ENCODE data around the gene PBX4.

PBX4 gene

DNA sequence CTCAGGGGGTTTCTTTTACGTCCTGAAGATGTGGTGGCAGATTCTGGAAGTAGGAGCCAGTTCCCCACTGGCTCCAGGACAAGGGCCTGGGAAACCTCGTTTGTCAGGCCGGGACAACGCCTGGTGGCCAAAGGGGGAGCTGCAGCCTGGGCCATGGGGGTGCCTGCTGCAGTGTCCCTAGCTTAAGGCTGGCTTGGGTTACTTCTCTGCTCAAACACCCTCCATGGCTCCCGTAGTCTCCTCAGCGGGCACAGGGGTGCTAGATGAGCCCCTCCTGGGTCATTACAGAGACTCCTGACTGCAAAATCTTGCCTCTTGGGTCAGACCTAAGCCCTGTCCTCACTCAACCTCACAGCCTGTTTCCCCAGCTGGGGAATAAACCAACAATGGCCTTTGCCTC is 65.7 kb downstream of the PBX4 start:
- no peak for DNase-seq

DNA sequence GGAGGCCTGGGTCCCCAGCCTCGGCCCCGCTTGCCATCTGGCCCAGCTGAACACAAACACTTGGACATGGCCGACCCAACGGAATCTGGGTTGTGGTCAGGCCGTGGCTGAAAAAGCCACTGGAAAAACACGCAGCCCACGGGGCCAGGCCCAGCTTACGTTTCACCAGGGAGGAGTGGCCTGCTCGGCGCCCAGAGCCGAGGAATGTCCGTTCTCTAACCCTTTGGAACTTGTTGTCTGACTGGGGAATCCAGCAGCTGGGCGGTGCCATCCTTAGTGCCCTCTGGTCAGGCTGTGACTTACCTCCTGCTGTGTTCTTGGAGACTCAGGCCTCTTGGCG is 66.7 kb downstream of the PBX4 start:
- no peak for DNase-seq

DNA sequence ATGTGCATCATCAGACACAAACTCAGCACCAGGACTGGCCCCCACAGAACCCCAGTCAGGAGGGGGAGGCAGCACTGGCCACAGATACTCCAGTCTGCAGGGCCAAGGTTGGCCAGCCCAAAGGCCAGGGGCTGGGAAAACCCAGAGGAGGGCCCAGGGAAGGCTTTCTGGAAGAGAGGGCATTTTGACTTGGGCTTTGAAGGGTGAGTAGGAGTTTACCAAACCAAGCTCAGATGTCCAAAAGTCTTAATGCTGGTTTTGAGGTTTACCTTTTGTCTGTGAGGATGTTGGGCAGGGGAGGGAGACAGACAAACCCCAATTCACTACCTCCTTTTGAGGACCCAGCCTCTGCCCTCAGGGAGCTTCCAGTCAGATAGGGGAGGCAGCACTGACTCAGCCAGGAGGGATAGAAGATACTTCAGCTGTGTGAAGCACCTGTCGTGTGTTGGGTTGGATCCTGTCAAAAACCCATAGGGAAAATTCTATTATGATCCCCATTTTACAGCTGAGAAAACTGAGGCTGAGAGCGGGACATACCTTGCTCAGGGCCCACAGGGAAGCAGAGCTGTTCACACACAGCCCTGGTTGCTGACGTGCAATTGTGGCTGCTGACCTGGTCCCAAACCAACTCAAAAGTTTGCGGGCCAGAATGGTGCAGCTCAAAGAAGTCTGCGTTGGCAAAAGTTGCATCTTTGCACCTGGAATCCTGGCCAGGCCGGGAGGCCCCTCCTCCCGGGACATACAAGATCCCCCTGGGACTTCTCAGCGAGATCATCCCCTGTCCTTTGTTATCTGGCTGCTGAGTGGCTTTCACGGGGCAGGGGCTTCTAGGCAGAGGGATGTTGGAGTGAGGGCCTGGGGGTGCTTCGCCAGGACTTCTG is 67.3 kb downstream of the PBX4 start:
- no peak for DNase-seq

DNA sequence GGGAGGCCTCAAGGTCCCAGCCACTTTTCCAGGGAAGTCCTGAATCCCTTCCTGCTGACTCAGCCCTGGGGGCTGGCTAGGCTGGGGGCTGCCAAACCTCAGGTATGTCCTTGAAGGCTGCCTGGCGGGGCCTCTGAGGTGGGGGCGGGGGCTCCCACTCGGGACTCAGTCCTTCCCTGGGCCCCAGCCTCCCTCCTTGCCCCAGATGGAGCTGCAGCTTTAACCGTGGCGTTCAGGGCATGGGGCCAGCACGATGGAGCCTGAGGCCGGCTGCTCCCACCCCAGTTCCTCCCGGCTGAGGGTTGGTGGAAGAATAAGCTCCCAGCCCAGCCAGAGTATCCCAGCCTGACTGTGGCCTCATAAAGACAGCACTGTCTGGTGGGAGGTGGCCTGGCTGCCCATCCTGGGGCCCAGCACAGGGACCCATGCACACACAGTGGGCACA is 68.0 kb downstream of the PBX4 start:
- DNase-seq, result no peak

DNA sequence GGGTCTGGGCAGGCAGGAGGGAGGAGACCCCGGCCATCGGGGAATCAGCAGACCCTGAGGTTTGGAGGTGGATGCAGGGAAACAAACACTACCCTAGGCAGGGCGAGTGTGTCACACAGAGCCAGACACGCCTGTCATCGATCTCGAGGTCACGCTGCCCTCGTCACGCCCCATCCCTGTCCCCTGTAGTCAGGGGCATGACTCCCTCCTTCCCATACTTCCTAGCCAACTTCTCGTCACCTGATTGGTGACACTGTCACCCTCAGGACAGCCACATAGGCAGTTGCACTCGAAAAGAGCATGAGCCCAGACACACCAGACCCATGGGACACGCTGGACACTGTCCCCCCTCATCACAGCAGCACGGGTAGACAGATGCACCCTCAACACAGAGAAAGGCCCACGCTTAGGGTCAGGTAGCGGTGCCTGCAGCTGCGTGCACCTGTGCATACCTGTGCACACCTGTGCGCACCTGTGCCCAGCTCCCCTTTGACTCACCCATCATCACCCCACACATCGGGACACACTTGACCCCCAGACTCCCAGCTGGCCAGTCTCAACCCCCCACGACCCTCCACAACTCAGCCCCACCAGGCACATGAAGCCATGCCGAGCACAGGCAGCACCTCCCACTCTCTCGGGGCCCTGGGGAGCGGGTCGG is 68.6 kb downstream of the PBX4 start:
- no peak for DNase-seq

DNA sequence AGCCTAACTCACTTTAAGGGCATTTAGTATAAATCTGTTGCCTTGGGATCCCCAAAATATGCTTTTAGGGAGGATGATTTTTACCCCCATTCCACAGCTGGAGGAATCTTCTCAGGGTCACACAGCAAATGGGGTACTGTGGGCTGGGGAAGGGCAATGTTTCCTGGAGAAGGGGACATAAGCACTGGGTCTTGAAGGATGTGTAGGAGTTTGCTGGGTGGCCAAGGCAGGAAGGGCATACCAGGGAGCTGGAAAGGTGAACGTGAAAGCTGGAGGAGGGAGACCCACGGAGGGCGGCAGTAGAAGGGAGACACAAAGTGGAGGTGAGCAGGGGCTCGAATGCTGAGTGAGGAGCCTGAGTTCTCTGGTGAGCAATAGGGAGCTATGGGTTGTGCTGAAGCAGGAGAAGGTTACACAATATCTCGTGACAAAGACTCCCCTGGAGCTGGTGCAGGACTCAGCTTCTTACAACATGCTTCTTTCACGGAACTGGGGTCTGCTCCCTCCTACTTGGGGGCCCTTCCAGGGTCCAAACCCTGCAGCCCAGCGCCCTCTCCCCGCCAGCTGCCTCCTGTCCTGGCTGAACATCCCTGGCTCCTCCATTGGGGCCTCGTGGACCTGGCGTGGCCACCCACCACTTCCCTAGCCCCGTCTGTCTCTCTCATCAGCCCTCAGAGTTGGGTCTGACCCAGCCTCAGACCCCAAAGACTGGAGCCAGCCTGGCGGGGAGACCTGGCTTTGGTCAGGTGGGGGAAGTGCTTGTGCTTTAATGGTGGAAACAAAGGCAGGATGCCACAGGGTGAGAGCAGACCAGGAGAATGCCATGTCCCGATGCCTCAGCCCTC is 69.3 kb downstream of the PBX4 start:
- DNase-seq, result no peak

DNA sequence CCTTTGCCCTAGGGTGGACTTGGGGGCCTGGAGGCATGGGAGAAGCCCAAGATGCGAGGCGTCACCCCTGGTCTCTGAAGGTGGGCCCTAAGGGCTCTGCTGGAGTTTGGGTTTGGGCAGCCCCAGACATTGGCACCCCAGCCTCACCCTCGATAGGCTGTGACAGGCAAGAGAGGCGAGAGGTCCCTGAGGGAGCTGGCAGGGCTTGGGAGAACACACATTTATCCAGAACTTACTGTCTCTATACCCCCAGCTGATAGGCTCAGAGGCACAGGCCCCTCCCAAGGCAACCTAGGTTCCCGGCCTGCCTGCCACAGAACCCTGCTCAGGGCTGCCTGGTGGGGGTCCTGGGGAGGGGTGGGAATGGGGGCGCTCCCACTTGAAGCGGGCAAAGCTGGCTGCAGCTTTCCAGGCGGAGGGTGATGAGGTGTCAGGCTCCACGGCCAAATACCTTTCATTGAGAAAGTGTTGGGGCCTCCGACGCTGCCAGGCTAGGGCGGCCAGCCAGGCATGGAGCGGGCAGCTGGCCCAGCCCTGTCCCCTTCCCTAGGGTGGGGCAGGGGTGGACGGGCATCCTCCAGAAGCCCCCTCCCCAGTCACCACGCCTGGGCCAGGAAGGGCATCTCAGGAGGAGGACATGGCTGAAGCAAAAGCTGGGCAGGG is 70.7 kb downstream of the PBX4 start:
- no peak for DNase-seq

DNA sequence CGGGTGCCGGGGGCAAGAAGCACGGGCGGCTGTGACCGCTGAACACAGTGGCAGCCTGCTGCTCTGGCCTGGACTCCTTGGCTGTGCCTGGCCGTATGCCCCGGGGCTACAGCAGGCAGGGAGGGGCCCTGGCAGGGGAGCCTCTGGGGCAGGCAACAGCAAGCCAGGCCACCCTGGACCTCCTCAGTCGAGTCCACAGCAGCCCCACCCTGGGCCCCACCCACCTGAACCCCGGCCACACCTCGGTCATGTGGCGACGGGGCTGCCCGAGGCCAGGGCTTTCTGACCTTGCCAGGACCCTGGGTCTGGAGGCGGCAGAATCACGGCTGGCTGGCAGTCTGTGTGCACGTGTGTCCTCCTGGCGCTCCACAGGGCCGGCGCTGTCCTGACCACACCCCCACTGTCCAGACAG is 71.7 kb downstream of the PBX4 start:
- no peak for DNase-seq

DNA sequence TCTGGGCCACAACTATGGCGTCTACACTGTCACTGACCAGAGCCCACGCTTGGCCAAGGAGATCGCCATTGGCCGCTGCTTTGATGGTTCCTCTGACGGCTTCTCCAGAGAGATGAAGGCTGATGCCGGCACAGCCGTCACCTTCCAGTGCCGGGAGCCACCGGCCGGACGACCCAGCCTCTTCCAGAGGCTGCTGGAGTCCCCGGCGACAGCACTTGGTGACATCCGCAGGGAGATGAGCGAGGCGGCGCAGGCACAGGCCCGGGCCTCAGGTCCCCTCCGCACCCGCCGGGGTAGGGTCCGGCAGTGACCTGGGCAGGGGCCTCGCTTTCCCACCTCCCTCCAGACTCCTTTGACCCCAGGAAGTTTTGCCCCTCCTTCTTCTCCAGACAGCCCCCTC is 72.8 kb downstream of the PBX4 start:
- DNase-seq, result no peak

DNA sequence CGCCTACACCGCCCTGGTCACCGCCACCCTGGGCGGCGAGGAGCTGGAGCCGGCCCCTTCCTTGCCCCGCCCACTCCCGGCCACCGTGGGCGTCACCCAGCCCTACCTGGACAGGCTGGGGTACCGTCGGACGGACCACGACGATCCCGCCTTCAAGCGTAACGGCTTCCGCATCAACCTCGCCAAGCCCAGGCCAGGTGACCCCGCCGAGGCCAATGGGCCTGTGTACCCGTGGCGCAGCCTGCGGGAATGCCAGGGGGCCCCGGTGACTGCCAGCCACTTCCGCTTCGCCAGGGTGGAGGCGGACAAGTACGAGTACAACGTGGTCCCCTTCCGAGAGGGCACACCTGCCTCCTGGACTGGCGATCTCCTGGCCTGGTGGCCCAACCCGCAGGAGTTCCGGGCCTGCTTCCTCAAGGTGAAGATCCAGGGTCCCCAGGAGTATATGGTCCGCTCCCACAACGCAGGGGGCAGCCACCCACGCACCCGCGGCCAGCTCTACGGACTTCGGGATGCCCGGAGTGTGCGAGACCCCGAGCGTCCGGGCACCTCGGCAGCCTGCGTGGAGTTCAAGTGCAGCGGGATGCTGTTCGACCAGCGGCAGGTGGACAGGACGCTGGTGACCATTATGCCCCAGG is 73.4 kb downstream of the PBX4 start:
- no peak for DNase-seq

DNA sequence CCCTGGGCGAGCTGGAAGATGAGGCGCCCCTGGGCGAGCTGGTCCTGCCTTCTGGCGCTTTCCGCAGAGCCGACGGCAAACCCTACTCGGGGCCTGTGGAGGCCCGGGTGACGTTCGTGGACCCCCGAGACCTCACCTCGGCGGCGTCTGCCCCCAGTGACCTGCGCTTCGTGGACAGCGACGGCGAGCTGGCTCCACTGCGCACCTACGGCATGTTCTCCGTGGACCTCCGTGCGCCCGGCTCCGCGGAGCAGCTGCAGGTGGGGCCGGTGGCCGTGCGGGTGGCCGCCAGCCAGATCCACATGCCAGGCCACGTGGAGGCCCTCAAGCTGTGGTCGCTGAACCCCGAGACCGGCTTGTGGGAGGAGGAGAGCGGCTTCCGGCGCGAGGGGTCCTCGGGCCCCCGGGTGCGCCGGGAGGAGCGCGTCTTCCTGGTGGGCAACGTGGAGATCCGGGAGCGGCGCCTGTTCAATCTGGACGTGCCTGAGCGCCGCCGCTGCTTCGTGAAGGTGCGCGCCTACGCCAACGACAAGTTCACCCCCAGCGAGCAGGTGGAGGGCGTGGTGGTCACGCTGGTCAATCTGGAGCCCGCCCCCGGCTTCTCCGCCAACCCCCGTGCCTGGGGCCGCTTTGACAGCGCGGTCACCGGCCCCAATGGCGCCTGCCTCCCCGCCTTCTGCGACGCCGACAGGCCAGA is 74.1 kb downstream of the PBX4 start:
- no peak for DNase-seq

DNA sequence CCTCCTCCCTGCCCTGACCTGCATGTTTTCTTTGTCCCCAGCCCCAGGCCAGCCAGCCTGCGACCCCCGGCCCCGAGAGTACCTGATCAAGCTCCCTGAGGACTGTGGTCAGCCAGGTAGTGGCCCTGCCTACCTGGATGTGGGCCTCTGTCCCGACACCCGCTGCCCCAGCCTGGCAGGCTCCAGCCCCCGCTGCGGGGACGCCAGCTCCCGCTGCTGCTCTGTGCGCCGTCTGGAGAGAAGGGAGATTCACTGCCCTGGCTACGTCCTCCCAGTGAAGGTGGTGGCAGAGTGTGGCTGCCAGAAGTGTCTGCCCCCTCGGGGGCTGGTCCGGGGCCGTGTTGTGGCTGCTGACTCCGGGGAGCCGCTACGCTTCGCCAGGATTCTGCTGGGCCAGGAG is 74.8 kb downstream of the PBX4 start:
- no peak for DNase-seq

DNA sequence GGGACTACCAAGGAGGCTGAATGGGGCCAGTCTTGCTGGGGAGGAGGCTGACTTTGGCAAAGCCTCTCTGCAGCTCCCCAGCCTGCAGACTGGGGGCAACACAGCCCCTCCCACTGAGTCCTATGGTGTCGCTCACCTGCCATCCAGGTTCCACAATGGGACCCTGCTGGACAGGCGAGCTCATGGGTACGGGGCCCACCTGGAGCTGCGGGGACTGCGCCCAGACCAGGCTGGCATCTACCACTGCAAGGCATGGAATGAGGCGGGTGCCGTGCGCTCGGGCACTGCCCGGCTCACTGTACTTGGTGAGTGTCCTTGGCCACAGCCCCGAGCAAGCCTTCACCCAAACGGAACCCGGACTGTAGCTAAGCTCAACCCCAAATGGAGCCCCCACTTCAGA is 75.4 kb downstream of the PBX4 start:
- DNase-seq, result no peak

DNA sequence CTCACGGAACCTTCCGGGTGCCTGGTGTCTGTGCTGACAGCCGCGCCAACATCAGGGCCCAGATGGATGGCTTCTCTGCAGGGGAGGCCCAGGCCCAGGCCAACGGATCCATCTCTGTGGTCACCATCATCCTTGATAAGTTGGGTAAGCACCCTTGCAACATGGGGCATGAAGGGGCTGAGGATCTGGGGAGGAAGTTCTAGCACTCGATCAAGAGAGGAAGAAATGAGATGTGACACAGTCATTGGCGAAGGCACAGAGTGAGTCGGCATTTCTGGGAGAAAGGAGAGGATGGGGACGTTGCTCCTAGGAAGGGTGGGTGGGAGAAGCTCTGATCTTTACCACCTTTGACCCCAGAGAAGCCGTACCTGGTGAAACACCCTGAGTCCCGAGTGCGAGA is 76.0 kb downstream of the PBX4 start:
- DNase-seq, result no peak

DNA sequence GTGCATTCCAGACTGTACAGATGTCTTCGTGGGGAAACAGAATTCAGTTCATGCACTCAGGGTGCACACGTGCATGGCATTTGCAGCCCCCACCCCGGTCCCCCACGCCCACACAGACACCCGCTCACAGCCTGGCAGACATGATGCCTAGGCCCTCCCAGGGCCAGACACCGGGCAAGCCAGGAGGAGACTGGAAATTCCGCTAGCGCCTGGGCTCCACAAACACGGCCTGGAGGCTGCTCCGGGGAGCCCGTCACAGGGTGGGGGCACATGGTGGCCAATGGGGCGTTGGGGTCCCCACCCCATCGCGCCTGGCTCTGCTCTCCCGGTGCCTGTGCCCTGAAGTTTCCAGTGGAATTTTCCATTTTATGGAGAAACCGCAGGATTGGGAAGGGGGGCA is 76.9 kb downstream of the PBX4 start:
- no peak for DNase-seq

DNA sequence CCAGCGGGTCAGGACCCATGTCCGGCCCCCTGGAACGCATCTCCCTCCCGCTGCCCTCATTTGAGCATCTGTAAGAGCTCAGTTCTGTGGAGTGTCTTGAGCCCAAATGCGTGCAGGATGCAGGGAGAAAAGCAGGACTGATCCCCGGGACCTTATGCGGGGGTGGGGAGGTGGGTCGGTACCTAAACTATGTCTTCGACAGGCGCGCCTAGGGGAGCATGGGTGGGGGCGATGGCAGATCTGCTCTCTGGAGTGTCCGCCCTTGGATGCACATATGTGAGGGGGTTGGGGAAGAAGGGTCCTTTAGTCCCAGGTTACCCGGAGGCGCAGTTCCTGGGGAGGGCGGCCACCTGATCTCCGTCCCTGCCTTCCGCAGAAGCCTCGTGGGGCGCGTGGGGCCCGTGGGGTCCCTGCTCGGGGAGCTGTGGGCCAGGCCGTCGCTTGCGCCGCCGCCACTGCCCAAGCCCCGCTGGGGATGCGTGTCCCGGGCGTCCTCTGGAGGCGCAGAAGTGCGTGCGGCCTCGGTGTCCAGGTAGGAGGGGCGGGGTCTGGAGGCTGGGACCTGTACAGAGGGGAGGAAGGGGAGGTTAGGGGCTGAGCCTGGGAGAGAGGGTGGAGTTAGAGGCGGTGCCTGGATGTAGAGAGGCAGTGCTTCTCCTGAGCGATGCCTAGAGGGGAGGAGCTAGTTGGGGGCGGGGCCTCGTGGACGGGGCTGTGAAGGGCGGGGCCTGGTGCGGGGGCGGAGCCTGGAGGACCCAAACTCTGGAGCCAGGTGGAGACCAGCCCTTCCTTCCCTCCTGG is 77.6 kb downstream of the PBX4 start:
- DNase-seq, result no peak

DNA sequence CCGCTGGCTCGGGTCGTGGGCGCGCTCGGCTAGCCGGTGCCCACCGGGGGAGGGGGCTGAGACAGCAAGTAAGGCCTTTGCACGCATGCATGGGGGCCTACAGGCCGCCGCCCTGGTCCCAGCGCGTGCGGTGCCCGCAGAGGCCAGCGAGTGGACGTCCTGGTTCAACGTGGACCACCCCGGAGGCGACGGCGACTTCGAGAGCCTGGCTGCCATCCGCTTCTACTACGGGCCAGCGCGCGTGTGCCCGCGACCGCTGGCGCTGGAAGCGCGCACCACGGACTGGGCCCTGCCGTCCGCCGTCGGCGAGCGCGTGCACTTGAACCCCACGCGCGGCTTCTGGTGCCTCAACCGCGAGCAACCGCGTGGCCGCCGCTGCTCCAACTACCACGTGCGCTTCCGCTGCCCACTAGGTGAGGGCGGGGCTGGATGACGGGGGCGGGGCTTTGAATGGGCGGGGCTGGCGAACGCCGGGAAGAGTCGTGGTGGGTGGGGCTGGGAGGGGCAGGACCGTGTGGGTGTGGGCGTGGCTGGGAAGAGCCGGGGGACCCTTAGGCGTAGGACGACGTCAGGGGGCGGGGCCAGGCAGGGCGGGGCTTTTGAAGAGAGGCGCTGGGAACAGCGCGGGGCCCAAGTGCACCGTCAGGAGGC is 78.3 kb downstream of the PBX4 start:
- no peak for DNase-seq

DNA sequence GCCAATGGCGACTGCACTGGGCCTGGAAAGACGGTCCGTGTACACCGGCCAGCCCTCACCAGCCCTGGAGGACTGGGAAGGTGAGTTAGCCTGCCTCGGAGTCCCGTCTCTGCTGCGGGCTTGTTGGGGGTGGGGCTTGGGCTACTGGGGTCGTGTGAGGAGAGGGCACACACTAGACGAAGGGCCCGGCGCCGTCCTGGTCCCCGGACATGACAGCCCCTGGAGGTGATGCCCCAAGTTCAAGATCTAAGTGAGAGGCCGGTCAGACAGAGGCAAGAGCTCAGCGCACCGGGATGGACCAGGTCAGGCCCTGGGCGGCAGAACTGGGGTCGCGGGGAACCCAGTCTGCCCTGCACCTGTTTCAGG is 78.8 kb downstream of the PBX4 start:
- DNase-seq, result no peak

DNA sequence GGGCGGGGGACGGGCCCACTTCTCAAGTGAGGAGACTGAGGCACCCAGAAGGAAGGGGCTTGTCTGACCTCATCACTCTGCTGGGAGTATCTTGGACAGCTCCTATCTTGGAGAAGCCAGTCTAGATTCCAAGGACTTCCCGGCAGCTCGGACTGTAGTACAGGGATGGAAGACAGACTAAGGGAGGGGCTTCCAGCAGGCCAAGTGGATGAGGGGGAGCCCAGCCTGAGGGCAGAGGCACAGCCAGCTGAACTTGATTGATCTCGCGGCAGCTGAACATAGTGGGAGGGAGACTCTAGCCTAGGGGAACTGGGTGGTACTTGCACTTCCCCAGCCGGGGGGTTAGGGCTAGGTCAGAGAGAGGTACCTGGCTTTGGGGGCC is 79.7 kb downstream of the PBX4 start:
- DNase-seq, result no peak

DNA sequence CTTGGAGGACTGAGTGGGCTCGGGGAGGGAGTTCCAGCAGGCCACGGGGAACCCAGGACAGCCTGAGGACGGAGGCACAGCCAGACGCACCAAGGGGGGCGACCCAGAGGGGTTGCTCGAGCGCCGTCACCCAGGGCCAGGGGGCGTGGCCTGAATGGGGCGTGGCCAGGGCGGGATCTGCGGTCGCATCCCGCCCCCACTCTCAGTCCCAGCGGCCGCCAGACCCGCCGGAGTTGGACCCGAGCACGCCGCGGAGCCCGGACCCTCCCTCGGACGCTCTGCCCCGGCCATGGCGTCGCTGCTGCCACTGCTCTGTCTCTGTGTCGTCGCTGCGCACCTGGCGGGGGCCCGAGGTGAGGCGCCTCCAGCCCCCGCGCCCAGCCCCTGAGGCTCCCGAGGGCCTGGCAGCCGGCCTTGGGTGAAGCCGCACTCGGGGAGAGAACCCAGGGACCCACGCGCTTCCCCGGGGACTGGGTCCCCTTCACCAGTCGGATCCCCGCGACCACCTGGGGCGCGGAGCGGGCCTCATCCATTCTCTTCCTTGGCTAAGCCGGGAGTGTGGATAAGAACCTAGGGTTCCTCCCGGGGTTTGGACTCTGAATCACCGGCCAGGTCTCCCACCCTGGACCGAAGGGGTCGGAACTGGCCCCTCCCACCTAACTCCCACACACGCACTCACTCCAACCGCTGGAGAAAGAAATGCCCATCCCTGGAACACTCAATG is 80.3 kb downstream of the PBX4 start, which contains the start of gene CILP2:
TSS of gene CILP2 (plus strand) at position 205 of the 724 bp plus-strand sequence. CDS start at position 290, 85 bp downstream.
- no peak for DNase-seq

Data from midbrain (tissue), 1 donor.